Measurements from ENCODE around the gene PPM1B. TPM values are rescaled to one million over a fixed set of nuclear protein-coding genes. Genes with fewer than 3 reads are reported as not detected.

Gene PPM1B
- total RNA-seq, 1 donor, result 31.5 TPM

DNA sequence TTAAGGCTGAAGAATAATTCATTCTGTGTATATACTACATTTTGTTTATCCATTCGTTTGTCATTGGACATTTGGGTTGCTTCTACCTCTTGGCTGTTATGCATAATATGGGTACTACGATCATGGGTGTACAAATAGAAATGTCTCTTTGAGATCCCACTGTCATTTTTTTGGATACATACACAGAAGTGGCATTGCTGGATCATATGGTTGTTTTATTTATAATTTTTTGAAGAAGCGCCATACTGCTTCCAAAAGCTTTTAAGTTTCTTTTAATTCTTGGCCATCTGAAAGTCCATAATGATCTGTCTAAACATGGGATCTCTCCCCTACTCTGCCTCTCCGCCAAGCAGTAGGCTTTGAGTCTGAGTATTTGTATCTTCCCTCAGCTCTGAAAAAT is 18.6 kb downstream of the PPM1B start:
- Histone ChIP-seq H3K27ac (ENCODE audit: low read depth, low read length) (no peak overlapping the region), H2AFZ (ENCODE audit: low read length) (no peak overlapping the region), H3K9me3 (ENCODE audit: low read depth, low read length) (no peaks in the 10 kb centered on the region), H3K4me3 (ENCODE audit: insufficient read depth, low read length) (no peak overlapping the region), H4K20me1 (ENCODE audit: insufficient read depth, low read length) (peaks cover 23% of the 10 kb centered on the region), H3K27me3 (ENCODE audit: insufficient read depth, low read length) (no peaks in the 10 kb centered on the region), H3K79me2 (ENCODE audit: insufficient read depth, low read length) (peaks cover 77% of the 10 kb centered on the region), H3K4me2 (ENCODE audit: insufficient read depth, low read length) (no peak overlapping the region), H3K36me3 (ENCODE audit: insufficient read depth, low read length) (no peaks in the 10 kb centered on the region), H3K4me1 (ENCODE audit: insufficient read depth, low read length) (no peaks in the 10 kb centered on the region)
- DNase-seq (ENCODE audit: insufficient read length, low spot score, missing footprints), result no peak
- TF ChIP-seq, protein P1, sequence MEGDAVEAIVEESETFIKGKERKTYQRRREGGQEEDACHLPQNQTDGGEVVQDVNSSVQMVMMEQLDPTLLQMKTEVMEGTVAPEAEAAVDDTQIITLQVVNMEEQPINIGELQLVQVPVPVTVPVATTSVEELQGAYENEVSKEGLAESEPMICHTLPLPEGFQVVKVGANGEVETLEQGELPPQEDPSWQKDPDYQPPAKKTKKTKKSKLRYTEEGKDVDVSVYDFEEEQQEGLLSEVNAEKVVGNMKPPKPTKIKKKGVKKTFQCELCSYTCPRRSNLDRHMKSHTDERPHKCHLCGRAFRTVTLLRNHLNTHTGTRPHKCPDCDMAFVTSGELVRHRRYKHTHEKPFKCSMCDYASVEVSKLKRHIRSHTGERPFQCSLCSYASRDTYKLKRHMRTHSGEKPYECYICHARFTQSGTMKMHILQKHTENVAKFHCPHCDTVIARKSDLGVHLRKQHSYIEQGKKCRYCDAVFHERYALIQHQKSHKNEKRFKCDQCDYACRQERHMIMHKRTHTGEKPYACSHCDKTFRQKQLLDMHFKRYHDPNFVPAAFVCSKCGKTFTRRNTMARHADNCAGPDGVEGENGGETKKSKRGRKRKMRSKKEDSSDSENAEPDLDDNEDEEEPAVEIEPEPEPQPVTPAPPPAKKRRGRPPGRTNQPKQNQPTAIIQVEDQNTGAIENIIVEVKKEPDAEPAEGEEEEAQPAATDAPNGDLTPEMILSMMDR (IDR thresholded peaks at IDR 0.05; ENCODE audit: extremely low read depth, low read depth, low read length), result no peak

DNA sequence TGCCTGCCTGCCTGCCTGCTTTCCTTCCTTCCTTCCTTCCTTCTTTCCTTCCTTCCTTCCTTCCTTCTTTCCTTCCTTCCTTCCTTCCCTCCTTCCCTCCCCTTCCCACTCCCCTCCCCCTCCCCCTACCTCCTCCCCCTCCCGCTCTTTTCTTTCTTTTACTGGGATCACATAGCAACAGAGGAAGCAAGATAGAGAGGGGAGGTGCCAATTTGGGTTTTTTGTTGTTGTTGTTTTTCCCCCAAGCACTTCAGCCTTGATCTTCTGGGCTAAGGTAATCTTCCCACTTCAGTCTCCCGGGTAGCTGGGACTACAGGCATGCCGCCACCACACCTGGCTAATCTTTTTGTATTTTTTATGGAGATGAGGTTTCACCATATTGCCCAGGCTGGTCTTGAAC is 20.0 kb downstream of the PPM1B start:
- H3K36me3 ChIP-seq (ENCODE audit: insufficient read depth, low read length), result no peaks in the 10 kb centered on the region
- no peaks in the 10 kb centered on the region for H3K27me3 ChIP-seq (ENCODE audit: insufficient read depth, low read length)
- peaks cover 20% of the 10 kb centered on the region for H4K20me1 ChIP-seq (ENCODE audit: insufficient read depth, low read length)
- H3K27ac ChIP-seq (ENCODE audit: low read depth, low read length), result no peak overlapping the region
- H2AFZ ChIP-seq (ENCODE audit: low read length), result no peak overlapping the region
- no peak overlapping the region for H3K4me3 ChIP-seq (ENCODE audit: insufficient read depth, low read length)
- no peaks in the 10 kb centered on the region for H3K9me3 ChIP-seq (ENCODE audit: low read depth, low read length)
- H3K79me2 ChIP-seq (ENCODE audit: insufficient read depth, low read length), result peaks cover 76% of the 10 kb centered on the region
- DNase-seq (ENCODE audit: insufficient read length, low spot score, missing footprints), result no peak
- H3K4me1 ChIP-seq (ENCODE audit: insufficient read depth, low read length), result no peaks in the 10 kb centered on the region
- TF ChIP-seq, protein P1 (IDR thresholded peaks at IDR 0.05; ENCODE audit: extremely low read depth, low read depth, low read length), result no peak
- H3K4me2 ChIP-seq (ENCODE audit: insufficient read depth, low read length), result no peak overlapping the region

DNA sequence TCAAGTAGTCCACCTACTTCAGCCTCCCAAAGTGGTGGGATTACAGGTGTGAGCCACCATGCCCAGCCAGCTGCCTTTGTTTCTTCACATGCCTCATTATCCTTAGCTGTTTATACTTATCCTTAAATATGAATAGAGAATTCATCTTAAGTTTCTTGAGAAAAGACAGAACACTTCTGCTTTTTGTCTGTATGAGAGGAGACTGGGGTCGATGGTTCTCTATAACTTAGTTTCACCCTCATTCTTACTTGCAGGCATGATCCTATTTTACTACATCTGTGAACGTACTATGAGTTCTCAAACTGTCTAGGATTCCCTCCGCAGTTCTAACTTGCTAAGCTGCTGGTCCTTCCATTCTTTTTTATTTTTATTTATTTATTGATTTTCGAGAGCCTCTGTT is 20.4 kb downstream of the PPM1B start:
- Histone ChIP-seq H3K4me2 (ENCODE audit: insufficient read depth, low read length) (no peak overlapping the region), H3K27ac (ENCODE audit: low read depth, low read length) (no peak overlapping the region), H3K79me2 (ENCODE audit: insufficient read depth, low read length) (peaks cover 74% of the 10 kb centered on the region), H3K4me3 (ENCODE audit: insufficient read depth, low read length) (no peak overlapping the region), H3K36me3 (ENCODE audit: insufficient read depth, low read length) (no peaks in the 10 kb centered on the region), H3K27me3 (ENCODE audit: insufficient read depth, low read length) (no peaks in the 10 kb centered on the region), H3K4me1 (ENCODE audit: insufficient read depth, low read length) (no peaks in the 10 kb centered on the region), H2AFZ (ENCODE audit: low read length) (no peak overlapping the region), H3K9me3 (ENCODE audit: low read depth, low read length) (no peaks in the 10 kb centered on the region), H4K20me1 (ENCODE audit: insufficient read depth, low read length) (peaks cover 20% of the 10 kb centered on the region)
- TF ChIP-seq, protein P1 (IDR thresholded peaks at IDR 0.05; ENCODE audit: extremely low read depth, low read depth, low read length), result no peak
- no peak for DNase-seq (ENCODE audit: insufficient read length, low spot score, missing footprints)

DNA sequence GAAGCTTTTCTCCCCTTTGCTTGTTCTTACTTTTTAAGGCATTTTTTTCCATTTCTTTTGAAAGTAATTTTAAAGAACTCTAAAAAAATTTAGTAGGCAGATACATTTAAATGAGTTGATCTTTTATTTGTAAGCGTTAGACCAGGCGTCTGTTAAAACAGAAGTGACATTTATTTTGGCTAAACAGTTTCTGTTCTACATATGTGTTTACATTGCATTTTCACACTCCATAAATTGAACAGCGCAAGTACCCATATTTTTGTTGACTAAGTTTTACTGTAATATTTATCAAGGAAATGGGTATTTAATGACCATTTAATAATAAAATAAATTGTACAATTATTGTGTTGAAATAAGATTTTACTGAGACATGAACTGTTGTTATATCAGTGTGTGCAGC is 21.9 kb downstream of the PPM1B start:
- no peaks in the 10 kb centered on the region for H3K4me1 ChIP-seq (ENCODE audit: insufficient read depth, low read length)
- peaks cover 66% of the 10 kb centered on the region for H3K79me2 ChIP-seq (ENCODE audit: insufficient read depth, low read length)
- H3K27ac ChIP-seq (ENCODE audit: low read depth, low read length), result no peak overlapping the region
- TF ChIP-seq, protein P1 (IDR thresholded peaks at IDR 0.05; ENCODE audit: extremely low read depth, low read depth, low read length), result no peak
- no peak for DNase-seq (ENCODE audit: insufficient read length, low spot score, missing footprints)
- no peaks in the 10 kb centered on the region for H3K36me3 ChIP-seq (ENCODE audit: insufficient read depth, low read length)
- no peak overlapping the region for H2AFZ ChIP-seq (ENCODE audit: low read length)
- peaks cover 19% of the 10 kb centered on the region for H4K20me1 ChIP-seq (ENCODE audit: insufficient read depth, low read length)
- no peaks in the 10 kb centered on the region for H3K9me3 ChIP-seq (ENCODE audit: low read depth, low read length)
- no peaks in the 10 kb centered on the region for H3K27me3 ChIP-seq (ENCODE audit: insufficient read depth, low read length)
- no peak overlapping the region for H3K4me3 ChIP-seq (ENCODE audit: insufficient read depth, low read length)
- no peak overlapping the region for H3K4me2 ChIP-seq (ENCODE audit: insufficient read depth, low read length)
